SK-N-MC (cell line): ENCODE measurements around the gene ARFGEF2.

Experiments used
- EZH2 ChIP-seq: fragments of 200-600 bp; sonication (generic); IDR thresholded peaks from one replicate; pipeline ENCODE4 v1.6.1; 2017; ENCODE audit warnings: antibody characterized with exemption
- POLR2AphosphoS5 ChIP-seq: IDR thresholded peaks from 2 replicates; pipeline ENCODE4 v1.6.1; 2012; ENCODE audit warnings: mild to moderate bottlenecking, low read depth, low read length, borderline replicate concordance

DNA sequence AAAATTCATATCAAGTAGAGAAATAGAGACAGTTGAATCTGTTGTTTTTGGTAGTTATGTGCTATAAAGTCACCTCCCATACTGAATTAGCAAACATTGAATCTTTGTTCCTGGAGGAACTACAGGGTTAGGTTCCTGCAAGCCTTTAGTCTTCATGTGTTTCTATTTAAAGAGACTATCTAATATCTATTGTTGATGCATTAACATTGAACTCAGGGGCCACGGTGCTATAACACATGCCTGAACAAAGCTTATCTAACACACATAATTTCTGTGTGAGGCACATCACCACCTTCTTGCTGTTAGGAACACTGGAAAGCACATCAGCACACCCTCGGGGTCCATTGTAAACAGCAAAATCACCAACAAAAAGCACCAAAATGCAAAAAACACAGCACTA lies 21.2 kb downstream of the ARFGEF2 start:
- TF ChIP-seq POLR2AphosphoS5 (no peak), EZH2 (no peak)
